Heart right ventricle (tissue), 16 donors: ENCODE results near the gene MLYCD. TPM values are rescaled to one million over a fixed set of nuclear protein-coding genes. Genes with fewer than 3 reads are reported as not detected.

Source experiments
- ATAC-seq, 8 donors: fragments of 200-7000 bp; cut with Tn5 transposase; one replicate each; pipeline ENCODE4 v1.9.1; 2020; ENCODE audit warnings: mild to moderate bottlenecking in 8 of 8, moderate library complexity in 8 of 8, moderate number of reproducible peaks in 1 of 8
- DNase-seq, 2 donors: peaks; one replicate each; pipeline ENCODE4 v3.0.0-alpha.2; 2020
- H3K27ac ChIP-seq, 10 donors: fragments of 200-600 bp; sonication (generic) in 2 of 10; one replicate each; pipeline versions ENCODE4 v1.5.0 to v1.8.0; 2020 to 2022; ENCODE audit warnings: mild to moderate bottlenecking in 3 of 10
- H3K27me3 ChIP-seq, 7 donors: fragments of 200-600 bp; one replicate each; pipeline ENCODE4 v1.8.0; 2021 to 2022; ENCODE audit warnings: mild to moderate bottlenecking in 2 of 7
- H3K36me3 ChIP-seq, 9 donors: fragments of 200-600 bp; sonication (generic) in 1 of 9; one replicate each; pipeline versions ENCODE4 v1.5.0 to v1.8.0; 2020 to 2022; ENCODE audit warnings: mild to moderate bottlenecking in 2 of 9
- H3K4me1 ChIP-seq, 9 donors: fragments of 200-600 bp; sonication (generic) in 1 of 9; one replicate each; pipeline versions ENCODE4 v1.5.0 to v1.8.0; 2020 to 2022; ENCODE audit warnings: mild to moderate bottlenecking in 4 of 9
- H3K4me3 ChIP-seq, 10 donors: fragments of 200-600 bp; sonication (generic) in 2 of 10; one replicate each; pipeline versions ENCODE4 v1.5.0 to v1.8.0; 2020 to 2022; ENCODE audit warnings: mild to moderate bottlenecking in 7 of 10, moderate library complexity in 2 of 10
- H3K9me3 ChIP-seq, 11 donors: fragments of 200-600 bp in 10 of 11; sonication (generic) in 2 of 11; one replicate each; pipeline versions ENCODE4 v1.5.0 to v1.8.0; 2013 to 2022; ENCODE audit warnings: mild to moderate bottlenecking in 2 of 11, control low read depth in 1 of 11, moderate library complexity in 1 of 11
- WGBS, 2 donors: extraction: QIAGEN DNeasy Blood & Tissue Kit; methylation state at CpG; one replicate each; pipeline ENCODE4 v1.1.7; 2013; ENCODE audit warnings: inconsistent platforms in 1 of 2; 5-methylcytosine and 5-hydroxymethylcytosine counted together
- intact Hi-C, 10 donors: fragments of 100-400 bp; cut with DNase I; formaldehyde crosslinking; loops; one replicate each; pipeline versions ENCODE4 v1.11.1 to v1.14.2; 2022
- polyA plus RNA-seq, 2 donors: library from polyadenylated mRNA; stranded (reverse); fragments of 200-250 nt; gene quantifications; one replicate each; pipeline ENCODE4 v1.2.3, GENCODE V29; 2013
- total RNA-seq, 10 donors: library from RNA; stranded (reverse); fragmentation: NEBNext Ultra II Directional in 3 of 10; extraction: Animal tissue kit (Norgen Biotek cat#: 25700) in 3 of 10; gene quantifications; one replicate each; pipeline versions ENCODE4 v1.2.1 to v1.2.4, GENCODE V29; 2021 to 2023
- TF ChIP-seq, protein P1 (sequence below), 9 donors: fragments of 200-600 bp; sonication (generic) in 2 of 9; IDR thresholded peaks; one replicate each; pipeline versions ENCODE4 v1.5.0 to v1.8.0; 2021 to 2022; ENCODE audit warnings: antibody characterized with exemption in 9 of 9, mild to moderate bottlenecking in 5 of 9, moderate library complexity in 1 of 9
- donor health status: Arrhythmogenic right ventricular cardiomyopathy.
- donor health status: ischemic (EF 13 %, LVEDD 7.1; RV severe dilation, severe dysfunction).
- donor health status: healthy with polysubstance abuse.
- donor health status: DM: no; HTN: yes; CAD: no.
- donor health status: DM: no; HTN: no; CAD: no.
- donor health status: ischemic (EF 25% LVEDD 6.9; RV normal size, moderate dysfunction).
- donor health status: ischemic (EF 25% LVEDD 5.7; RV mildly dilated, moderate dysfunction).
- donor health status: healthy.
- donor health status: DM: yes; HTN: yes; CAD: no.
- donor health status: Ischemic cardiomyopathy.
- donor health status: ischemic (EF 35%, LVEDD 5.7; RV mildly dilated, moderate dysfunction).
- donor health status: nonischemic (EF 11% LVEDD 7.7; RV severe dilation, severe dysfunction).
- donor health status: DM: yes; HTN: yes; CAD: no.
- donor health status: PGD.
- donor health status: ischemic (EF 29% LVEDD 5.4; RV normal size, mild dysfunction).
- donor health status: nonischemic (EF 23%, LVEDD 6.1; RV moderate dilation, normal function).

The MLYCD gene
- total and polyA plus RNA-seq, 12 donors, result 13.5 to 58.0 (median 38.6) TPM

DNA sequence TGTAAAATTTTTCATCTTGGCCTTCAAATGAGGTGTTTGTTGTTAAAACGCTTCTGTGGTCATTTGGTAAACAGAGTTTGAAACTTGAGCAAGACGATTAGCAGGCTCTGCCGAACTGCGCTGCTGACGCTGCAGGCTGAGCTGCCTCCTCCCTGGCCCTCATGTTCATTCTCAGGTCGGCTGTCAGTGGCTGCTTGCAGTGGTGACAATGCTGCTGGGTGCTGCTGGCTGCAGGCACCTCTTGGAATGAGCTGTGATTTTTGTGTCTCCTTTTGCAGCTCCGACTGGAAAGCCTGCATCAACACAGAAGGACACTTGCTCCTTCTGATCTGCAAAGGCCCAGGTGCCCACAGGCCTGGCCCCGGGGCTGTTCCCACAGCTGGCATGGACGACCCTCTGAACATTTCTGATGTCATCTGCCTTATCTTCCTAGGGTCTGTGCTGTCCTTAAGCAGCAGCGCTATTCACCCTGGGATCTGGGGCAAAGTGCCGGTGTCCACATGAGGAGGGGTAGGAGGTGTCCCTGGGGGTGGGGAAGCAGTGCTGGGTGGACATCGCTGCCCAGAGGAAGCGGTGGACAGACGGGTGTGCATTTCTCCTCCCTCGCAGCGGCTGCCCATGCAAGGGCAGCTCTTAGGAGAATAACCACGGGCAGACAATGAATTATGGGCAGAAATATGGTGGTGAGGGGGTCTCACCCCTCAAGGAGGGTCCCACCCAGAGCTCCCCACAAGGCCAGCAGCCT, 31.1 kb downstream of the MLYCD start:
- Histone ChIP-seq H3K27me3 (no peaks in the 10 kb centered on the region), H3K4me1 (peaks cover 0 to 33% (median 17%) of the 10 kb centered on the region in 9 donors), H3K4me3 (no peak overlapping the region), H3K9me3 (no peaks in the 10 kb centered on the region), H3K27ac (peak overlapping the region in 1 of 10 donors; percentile 1), H3K36me3 (peaks cover 0 to 14% (median 0%) of the 10 kb centered on the region in 9 donors)
- TF ChIP-seq, protein P1, sequence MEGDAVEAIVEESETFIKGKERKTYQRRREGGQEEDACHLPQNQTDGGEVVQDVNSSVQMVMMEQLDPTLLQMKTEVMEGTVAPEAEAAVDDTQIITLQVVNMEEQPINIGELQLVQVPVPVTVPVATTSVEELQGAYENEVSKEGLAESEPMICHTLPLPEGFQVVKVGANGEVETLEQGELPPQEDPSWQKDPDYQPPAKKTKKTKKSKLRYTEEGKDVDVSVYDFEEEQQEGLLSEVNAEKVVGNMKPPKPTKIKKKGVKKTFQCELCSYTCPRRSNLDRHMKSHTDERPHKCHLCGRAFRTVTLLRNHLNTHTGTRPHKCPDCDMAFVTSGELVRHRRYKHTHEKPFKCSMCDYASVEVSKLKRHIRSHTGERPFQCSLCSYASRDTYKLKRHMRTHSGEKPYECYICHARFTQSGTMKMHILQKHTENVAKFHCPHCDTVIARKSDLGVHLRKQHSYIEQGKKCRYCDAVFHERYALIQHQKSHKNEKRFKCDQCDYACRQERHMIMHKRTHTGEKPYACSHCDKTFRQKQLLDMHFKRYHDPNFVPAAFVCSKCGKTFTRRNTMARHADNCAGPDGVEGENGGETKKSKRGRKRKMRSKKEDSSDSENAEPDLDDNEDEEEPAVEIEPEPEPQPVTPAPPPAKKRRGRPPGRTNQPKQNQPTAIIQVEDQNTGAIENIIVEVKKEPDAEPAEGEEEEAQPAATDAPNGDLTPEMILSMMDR (IDR thresholded peaks at IDR 0.05), result no peak
- intact Hi-C loops, result loop anchor here in 2 of 10 donors (10.0 kb wide), 1 partner anchor 105 kb away; no protein-coding TSS in a partner anchor
- no peak for DNase-seq
- ATAC-seq, result peak in 1 of 8 donors; percentile 44
- WGBS, 2 donors, result 57 to 60% methylated on average over 17 of the region's 17 CpGs

GRCh38 chr16:83930730-83931500, 32.0 kb downstream of the MLYCD start:
- TF ChIP-seq, protein P1 (IDR thresholded peaks at IDR 0.05), result no peak
- peaks cover 0 to 8% (median 0%) of the 10 kb centered on the region in 9 donors for H3K36me3 ChIP-seq
- H3K27ac ChIP-seq, result peak overlapping the region in 1 of 10 donors; percentile 1
- H3K27me3 ChIP-seq, result no peaks in the 10 kb centered on the region
- ATAC-seq, result peak in 1 of 8 donors; percentile 7
- no peak overlapping the region for H3K4me3 ChIP-seq
- WGBS, 2 donors, result 86% methylated on average over 22 of the region's 22 CpGs
- H3K9me3 ChIP-seq, result no peaks in the 10 kb centered on the region
- H3K4me1 ChIP-seq, result peaks cover 0 to 30% (median 16%) of the 10 kb centered on the region in 9 donors
- intact Hi-C loops, result no loop called here
- DNase-seq, result no peak

GRCh38 chr16:83931556-83931955, 32.6 kb downstream of the MLYCD start:
- H3K4me3 ChIP-seq, result no peak overlapping the region
- DNase-seq (no peak), ATAC-seq (peak in 1 of 8 donors; percentile 5)
- H3K36me3 ChIP-seq, result peaks cover 0 to 8% (median 0%) of the 10 kb centered on the region in 9 donors
- H3K27me3 ChIP-seq, result no peaks in the 10 kb centered on the region
- no peaks in the 10 kb centered on the region for H3K9me3 ChIP-seq
- TF ChIP-seq, protein P1 (IDR thresholded peaks at IDR 0.05), result no peak
- WGBS, 2 donors, result 88 to 92% methylated on average over 17 of the region's 17 CpGs
- H3K27ac ChIP-seq, result no peak overlapping the region
- peaks cover 0 to 24% (median 14%) of the 10 kb centered on the region in 9 donors for H3K4me1 ChIP-seq
- intact Hi-C loops, result no loop called here

DNA sequence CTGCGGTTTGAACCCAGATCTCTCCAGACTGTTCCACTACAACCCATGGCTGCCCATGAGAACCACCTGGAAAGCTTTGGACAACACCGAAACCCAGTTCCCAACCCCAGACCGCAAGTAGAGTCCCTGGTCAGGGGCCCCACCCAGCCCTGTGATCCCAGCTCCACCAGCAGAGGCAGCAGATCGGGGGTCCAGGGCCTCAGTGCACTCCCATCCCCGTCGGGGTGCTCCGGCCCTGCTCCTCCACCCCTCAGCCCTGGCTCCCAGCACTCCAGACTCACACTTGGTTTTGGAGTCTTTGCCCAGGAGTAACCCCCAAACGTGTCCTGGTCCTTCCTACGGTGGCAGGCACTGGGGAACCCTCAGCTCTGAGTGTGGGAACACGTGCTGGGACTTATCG, 33.4 kb downstream of the MLYCD start:
- H3K4me3 ChIP-seq, result no peak overlapping the region
- intact Hi-C loops, result no loop called here
- DNase-seq (no peak), ATAC-seq (no peak)
- peaks cover 0 to 16% (median 9%) of the 10 kb centered on the region in 9 donors for H3K4me1 ChIP-seq
- H3K27me3 ChIP-seq, result no peaks in the 10 kb centered on the region
- 95 to 96% methylated on average over 11 of the region's 11 CpGs for WGBS, 2 donors
- TF ChIP-seq, protein P1 (IDR thresholded peaks at IDR 0.05), result no peak
- H3K9me3 ChIP-seq, result no peaks in the 10 kb centered on the region
- peaks cover 0 to 8% (median 0%) of the 10 kb centered on the region in 9 donors for H3K36me3 ChIP-seq
- H3K27ac ChIP-seq, result no peak overlapping the region
